ENCODE results near the gene CACNG8.

DNA sequence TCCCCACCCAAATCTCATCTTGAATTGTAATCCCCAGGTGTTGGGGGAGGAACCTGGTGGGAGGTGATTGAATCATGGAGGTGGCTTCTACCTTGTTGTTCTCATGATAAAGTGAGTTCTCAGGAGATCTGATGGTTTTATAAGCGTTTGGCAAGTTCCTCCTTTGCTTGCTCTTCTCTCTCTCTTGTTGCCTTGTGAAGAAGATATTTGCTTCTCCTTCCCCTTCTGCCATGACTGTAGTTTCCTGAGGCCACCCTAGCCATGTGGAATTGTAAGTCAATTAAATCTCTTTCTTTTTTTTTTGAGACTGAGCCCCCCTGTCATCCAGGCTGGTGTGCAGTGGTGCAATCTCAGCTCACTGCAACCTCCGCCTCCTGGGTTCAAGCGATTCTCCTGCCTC, 66.6 kb downstream of the CACNG8 start:
- TF ChIP-seq ZNF664 (tag by site-specific recombination; IDR thresholded peaks at IDR 0.05) (no peak), ZIC2 (tag by site-specific recombination; IDR thresholded peaks at IDR 0.05) (no peak)
- TF ChIP-seq, protein P1, sequence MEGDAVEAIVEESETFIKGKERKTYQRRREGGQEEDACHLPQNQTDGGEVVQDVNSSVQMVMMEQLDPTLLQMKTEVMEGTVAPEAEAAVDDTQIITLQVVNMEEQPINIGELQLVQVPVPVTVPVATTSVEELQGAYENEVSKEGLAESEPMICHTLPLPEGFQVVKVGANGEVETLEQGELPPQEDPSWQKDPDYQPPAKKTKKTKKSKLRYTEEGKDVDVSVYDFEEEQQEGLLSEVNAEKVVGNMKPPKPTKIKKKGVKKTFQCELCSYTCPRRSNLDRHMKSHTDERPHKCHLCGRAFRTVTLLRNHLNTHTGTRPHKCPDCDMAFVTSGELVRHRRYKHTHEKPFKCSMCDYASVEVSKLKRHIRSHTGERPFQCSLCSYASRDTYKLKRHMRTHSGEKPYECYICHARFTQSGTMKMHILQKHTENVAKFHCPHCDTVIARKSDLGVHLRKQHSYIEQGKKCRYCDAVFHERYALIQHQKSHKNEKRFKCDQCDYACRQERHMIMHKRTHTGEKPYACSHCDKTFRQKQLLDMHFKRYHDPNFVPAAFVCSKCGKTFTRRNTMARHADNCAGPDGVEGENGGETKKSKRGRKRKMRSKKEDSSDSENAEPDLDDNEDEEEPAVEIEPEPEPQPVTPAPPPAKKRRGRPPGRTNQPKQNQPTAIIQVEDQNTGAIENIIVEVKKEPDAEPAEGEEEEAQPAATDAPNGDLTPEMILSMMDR (tag by site-specific recombination; IDR thresholded peaks at IDR 0.05): no peak

Measured in HEK293 (cell line).